GM20000 (cell line): ENCODE results near the gene DMD.

ENCODE experiments used
- DNase-seq: peaks from one replicate; pipeline ENCODE4 v3.0.0; 2012; ENCODE audit warnings: low spot score
- TF ChIP-seq, protein P1 (sequence below): IDR thresholded peaks from 2 replicates; pipeline ENCODE4 v1.5.1; 2012; ENCODE audit warnings: mild to moderate bottlenecking, control low read depth; ENCODE audit errors: extremely low read depth, missing control alignments

DMD gene

DNA sequence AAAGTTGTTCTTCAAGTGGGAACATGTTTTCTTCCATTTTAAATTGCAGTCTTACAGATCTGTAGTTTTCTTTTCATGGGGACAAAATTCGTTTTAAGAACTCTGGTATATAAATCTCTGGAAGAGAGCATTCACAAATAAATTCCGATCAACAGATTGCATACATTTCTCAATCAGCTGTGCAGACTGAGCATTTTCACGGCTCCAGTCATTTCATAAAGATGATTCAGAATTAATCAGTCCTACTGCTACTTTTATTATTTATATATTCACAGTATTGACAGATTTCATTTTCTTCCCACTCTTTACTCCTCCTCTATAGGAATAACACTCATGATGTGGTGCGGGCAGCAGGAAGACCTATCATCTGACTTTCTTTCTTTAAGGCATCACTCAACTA lies 1604.6 kb downstream of the DMD start:
- DNase-seq = no peak
- TF ChIP-seq, protein P1, sequence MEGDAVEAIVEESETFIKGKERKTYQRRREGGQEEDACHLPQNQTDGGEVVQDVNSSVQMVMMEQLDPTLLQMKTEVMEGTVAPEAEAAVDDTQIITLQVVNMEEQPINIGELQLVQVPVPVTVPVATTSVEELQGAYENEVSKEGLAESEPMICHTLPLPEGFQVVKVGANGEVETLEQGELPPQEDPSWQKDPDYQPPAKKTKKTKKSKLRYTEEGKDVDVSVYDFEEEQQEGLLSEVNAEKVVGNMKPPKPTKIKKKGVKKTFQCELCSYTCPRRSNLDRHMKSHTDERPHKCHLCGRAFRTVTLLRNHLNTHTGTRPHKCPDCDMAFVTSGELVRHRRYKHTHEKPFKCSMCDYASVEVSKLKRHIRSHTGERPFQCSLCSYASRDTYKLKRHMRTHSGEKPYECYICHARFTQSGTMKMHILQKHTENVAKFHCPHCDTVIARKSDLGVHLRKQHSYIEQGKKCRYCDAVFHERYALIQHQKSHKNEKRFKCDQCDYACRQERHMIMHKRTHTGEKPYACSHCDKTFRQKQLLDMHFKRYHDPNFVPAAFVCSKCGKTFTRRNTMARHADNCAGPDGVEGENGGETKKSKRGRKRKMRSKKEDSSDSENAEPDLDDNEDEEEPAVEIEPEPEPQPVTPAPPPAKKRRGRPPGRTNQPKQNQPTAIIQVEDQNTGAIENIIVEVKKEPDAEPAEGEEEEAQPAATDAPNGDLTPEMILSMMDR = no peak

DNA sequence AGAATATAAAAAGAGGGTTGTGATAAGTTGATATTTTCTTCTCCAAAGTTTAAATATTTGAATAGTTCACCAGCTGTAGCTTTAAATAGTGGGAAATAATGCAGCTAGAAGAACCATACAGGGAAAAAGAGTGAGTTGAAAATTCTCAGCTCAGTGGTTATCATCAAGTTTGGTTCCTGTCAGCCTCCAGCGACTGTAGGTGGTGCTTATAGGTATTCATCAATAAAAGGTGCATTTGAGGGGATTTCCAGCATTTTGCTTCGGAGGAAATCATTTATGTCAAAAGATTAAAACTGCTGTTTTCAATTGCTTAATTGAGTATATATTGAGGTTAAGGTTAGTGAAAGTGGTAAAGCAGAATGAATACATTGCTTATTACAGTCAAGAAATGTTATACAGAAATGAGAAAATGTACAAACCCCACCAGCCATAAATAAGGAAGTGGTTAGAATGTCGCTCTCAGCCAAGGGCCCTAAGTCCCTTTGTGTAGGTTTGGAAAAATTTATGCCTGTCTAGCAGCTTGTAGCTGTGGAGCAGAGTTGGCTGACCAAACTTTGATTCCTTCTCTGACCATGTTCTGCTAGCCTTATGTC lies 1606.6 kb downstream of the DMD start:
- no peak for DNase-seq
- TF ChIP-seq, protein P1 = no peak

DNA sequence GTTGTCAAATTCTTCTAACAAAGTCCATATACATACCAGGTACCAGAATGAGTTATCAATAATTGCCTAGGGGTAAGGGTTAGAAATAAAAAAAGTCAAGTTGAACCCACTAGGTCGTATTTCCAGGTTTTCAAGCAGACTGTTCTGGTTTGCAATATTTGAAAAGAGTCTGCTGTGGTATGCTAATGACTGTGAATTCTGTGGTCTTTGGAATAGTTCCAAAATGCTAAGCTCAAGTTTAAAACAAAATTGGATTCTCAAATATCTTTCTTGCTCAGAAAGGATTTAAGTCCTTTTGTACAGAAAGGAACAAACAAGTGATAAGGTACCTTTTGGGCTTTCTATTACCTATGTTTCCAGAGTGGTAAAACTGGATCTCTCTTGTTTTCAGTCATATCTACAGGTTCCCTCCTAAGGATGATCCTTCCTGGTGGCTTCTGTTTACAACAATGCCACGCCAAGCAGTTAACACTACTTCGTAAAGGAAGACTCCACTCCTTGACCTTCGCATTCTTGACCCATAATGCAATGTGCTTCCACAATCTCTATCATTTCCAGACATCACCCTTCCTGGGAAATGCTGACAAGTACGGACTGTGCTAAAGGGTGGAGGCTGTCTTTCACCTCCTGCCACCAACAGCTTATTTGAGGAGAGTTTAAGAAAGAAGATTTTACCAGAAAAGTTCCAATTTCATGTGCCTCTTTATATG lies 1607.8 kb downstream of the DMD start:
- TF ChIP-seq, protein P1 = no peak
- no peak for DNase-seq

DNA sequence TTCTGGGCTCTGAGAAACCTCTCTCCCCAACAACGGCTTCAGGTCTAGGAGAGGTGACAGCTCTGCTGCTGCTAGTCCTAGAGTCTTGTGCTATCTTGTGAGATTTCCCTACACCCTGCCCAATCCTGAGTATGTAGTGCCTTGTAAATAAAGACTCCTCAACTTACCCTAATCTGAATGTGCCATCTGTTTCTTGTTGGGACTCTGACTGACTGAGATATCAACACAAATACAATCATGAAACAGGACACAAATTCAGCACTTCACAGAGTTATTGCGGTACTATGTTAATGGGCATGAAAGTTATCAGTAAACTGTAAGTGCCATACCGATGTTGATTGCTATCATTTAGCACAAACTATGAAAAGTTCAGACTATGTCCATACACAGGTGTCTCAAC lies 1610.5 kb downstream of the DMD start:
- DNase-seq = no peak
- TF ChIP-seq, protein P1 = no peak

DNA sequence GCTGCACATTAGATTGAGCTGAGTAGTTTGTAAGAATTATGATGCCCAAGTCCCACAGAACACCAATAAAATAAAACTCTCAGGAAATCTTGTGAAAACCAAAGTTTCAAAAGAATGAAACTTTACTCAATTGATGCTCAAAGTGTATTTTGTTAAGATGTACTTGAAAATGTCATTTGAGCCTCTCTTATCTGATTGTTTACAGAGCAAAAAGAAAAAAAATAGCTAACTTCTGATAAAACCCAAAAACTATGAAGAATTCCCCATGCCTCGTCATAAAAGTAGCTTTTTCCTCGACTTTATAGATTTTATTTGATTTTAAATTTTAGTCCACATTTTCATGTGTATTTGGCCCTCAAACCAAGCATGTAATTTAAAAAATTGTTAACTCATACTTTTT lies 1618.0 kb downstream of the DMD start:
- no peak for DNase-seq
- TF ChIP-seq, protein P1 = no peak

DNA sequence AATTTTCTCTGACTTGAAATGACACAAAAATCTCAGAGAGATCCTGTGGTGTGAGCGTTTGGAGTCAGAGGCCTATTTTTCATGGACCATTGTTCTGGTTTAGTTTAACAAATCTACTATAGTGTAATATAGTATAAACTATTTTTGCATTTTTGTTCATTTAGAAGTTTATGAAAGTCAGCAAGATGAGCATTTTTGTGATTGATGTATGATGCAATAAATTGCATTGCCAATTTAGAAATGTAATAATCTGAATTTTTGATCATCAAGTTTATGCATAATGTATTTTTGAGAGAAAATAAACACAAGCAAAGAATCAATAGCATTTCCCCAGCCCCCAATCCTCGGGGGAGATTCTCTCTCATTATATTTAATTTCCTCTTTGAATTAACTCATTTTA lies 1620.0 kb downstream of the DMD start:
- no peak for DNase-seq
- TF ChIP-seq, protein P1 = no peak

DNA sequence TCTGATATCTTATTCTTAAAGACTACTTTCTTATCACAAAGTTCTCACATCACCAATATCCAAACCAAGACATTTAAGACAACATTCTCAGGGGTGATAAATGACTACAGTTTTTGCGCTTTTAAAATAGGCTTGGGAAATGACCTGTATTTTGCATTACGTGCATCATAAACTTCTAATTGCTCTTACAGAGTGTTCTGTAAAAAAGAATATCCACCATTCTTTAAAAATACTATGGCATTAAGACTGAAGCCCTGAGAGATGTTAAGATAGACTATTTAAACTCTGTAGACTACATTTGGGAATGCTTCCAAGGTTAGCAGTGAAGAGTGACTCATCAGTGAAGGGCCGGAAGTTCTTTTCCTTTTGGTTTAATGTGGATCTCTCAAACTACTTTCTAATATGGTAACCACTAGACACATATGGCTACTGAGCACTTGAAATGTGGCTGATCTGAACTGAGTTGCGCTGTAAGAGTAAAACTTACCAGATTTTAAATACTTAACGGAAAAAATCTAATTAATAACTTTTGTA lies 1620.7 kb downstream of the DMD start:
- TF ChIP-seq, protein P1 = no peak
- DNase-seq = no peak
